ENCODE data around the gene CMKLR1. TPM values are rescaled to one million over a fixed set of nuclear protein-coding genes. Genes with fewer than 3 reads are reported as not detected.

The CMKLR1 gene
- total RNA-seq, 1 experiment from 2014 or later = 0.15 TPM

- no peak overlapping the region for H3K9ac ChIP-seq (ENCODE audit: low read length)
- POLR2A ChIA-PET = no interaction called here
- H3K4me3 ChIP-seq (replicated peaks in 1 of 2; ENCODE audit: low read depth in 1 of 2, low read length in 2 of 2) = no peak overlapping the region
- H2AFZ ChIP-seq (ENCODE audit: low read depth, low read length, poor library complexity, severe bottlenecking) = no peak overlapping the region
- H4K20me1 ChIP-seq (ENCODE audit: insufficient read depth) = no peaks in the 10 kb centered on the region
- intact Hi-C loops (cut with micrococcal nuclease) = no loop called here
- no peaks in the 10 kb centered on the region for H3K9me2 ChIP-seq (ENCODE audit: insufficient read depth)
- H3K27me3 ChIP-seq (ENCODE audit: insufficient read depth, low read length) = peaks cover 46% of the 10 kb centered on the region
- DNase-seq (ENCODE audit: low read depth, low spot score) = no peak
- H3K9me3 ChIP-seq (ENCODE audit: control insufficient read depth in 1 of 2, insufficient read depth in 1 of 2, low read depth in 1 of 2, low read length in 2 of 2) = peaks cover 5 to 20% of the 10 kb centered on the region in 2 experiments; a peak in 2 of 4 replicates
- BruUV-seq (replicated peaks) = no TSS peak
- RAD21 ChIA-PET (ENCODE audit: low non-redundant PET in 1 of 2, low total read pairs in 2 of 2, uncharacterized antibody in 2 of 2, unreplicated experiment in 2 of 2) = no interaction called here
- CTCF ChIA-PET = no interaction called here
- no peak overlapping the region for H3K4me2 ChIP-seq (ENCODE audit: low read length)
- no peaks in the 10 kb centered on the region for H3K4me1 ChIP-seq (ENCODE audit: control insufficient read depth in 1 of 2, insufficient read depth in 2 of 2, low read length in 2 of 2)
- TF ChIP-seq ZFX (IDR thresholded peaks at IDR 0.05) (no peak), EGR1 (IDR thresholded peaks at IDR 0.05; ENCODE audit: low read depth) (no peak), YY1 (IDR thresholded peaks at IDR 0.05; ENCODE audit: extremely low read depth, insufficient replicate concordance, low read depth, low read length) (no peak), ELF1 (IDR thresholded peaks at IDR 0.05; ENCODE audit: borderline replicate concordance, low read depth) (no peak), RAD21 (IDR thresholded peaks at IDR 0.05; ENCODE audit: low read depth) (no peak), ATF3 (IDR thresholded peaks at IDR 0.05) (no peak), EZH2 (IDR thresholded peaks at IDR 0.05) (no peak), POLR2A (IDR thresholded peaks at IDR 0.05; ENCODE audit: borderline replicate concordance, extremely low read depth, insufficient read depth, insufficient read length) (no peak), SIN3A (IDR thresholded peaks at IDR 0.05; ENCODE audit: low read depth) (no peak), CEBPB (IDR thresholded peaks at IDR 0.05; ENCODE audit: low read depth) (no peak), FOSL1 (IDR thresholded peaks at IDR 0.05; ENCODE audit: low read depth) (no peak), POLR2AphosphoS5 (IDR thresholded peaks at IDR 0.05; ENCODE audit: low read depth, low read length) (no peak), REST (IDR thresholded peaks at IDR 0.05; ENCODE audit: low read depth) (no peak)
- no peak overlapping the region for H3K27ac ChIP-seq (ENCODE audit: low read depth, low read length)
- no peaks in the 10 kb centered on the region for H3K79me2 ChIP-seq (ENCODE audit: insufficient read depth, low read length)
- no peaks in the 10 kb centered on the region for H3K36me3 ChIP-seq (ENCODE audit: control insufficient read depth in 1 of 2, insufficient read depth in 2 of 2, low read length in 2 of 2)
- ATAC-seq = no peak
These were observed 82.1 kb downstream of the CMKLR1 start for GRCh38 chr12:108257004-108257403.
